CD4-positive, alpha-beta T cell treated with Interleukin-1 beta for 1 hour (primary cell): Measurements from ENCODE around the gene VTI1B.
A peak's percentile ranks its signal among the peaks of the same experiment; 100 is the strongest.
"Not testable (repeated sequence)": the region's sequence is repeated elsewhere in the genome, so short reads cannot be mapped to it uniquely, and the experiment has no call there.

ENCODE experiments used
- DNase-seq, 2 donors: peaks; one replicate each; pipeline ENCODE4 v3.0.0-alpha.2; 2020 to 2022

VTI1B gene, protein sequence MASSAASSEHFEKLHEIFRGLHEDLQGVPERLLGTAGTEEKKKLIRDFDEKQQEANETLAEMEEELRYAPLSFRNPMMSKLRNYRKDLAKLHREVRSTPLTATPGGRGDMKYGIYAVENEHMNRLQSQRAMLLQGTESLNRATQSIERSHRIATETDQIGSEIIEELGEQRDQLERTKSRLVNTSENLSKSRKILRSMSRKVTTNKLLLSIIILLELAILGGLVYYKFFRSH

DNA sequence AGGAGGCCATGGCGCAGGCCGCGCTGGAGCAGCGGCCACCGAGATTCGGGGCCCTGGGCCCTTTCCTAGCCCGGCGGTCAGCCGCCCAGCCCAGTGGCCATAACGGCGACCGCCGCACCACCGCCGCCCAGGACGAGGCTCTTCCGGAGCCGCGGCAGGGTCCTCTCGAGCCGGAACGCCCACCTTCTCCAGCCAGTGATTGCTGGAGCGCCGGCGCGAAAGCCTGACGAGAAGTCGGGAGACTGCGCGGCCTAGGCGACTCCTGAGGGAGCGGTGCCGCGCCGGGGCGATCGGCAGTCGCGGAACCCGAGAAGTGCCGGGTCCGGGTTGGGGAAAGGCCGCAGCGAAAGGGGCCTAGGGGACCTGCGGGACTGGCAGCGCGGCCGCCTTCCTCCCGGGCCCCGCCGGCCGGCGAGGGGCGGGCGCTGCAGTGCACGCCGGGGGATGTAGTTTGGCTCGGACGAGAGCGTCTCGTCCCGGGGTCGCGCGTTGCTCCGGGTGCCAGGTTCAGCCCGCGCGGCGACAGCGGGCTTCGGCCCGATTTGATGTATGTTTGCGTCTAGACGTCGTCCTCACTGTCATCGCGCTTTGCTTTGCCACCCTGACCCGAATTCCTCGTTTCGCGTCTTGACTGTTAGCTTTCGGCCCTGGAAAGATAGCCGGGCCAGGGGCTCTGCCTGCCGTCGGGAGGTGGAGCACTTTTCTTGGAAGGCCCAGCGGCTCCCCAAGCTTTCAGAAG is at the start of gene VTI1B:
TSS of gene VTI1B (minus strand) at position 153 of the 739 bp plus-strand sequence. CDS start at position 10, 143 bp downstream.
- peak; percentile 76 to 78 for DNase-seq

DNA sequence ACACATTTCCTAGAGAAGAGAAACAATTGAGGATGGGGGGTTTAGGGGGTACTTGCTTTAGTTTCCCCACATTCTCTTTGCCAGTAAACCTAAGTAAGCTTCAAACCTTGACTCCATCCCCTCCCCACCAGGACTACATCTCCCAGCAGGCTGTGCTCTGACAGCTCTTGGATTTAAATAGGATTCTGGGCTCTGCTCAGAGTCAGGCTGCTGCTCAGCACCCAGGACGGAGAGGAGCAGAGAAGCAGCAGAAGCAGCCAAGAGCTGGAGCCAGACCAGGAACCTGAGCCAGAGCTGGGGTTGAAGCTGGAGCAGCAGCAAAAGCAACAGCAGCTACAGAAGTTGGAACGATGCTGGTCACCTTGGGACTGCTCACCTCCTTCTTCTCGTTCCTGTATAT is 47.9 kb upstream of the VTI1B start:
- no peak for DNase-seq

DNA sequence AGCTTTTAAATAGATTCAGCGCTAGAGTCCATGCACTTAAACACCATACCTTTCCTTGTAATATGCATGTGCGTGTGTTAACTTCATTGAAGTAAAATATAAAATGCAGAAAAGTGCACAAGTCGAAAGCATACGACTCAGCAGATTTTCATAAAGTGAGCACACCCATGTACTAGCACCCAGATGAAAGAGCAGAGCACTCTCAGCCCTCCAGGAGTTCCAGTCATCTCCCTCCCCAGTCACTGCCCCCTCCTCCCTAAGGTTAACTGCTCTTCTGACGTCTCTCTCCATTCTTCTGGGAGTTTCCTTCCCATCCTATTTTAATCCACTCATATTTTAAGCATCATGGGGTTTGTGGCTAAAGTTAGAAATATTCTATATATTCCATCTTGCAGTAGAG is 47.4 kb upstream of the VTI1B start:
- no peak for DNase-seq

DNA sequence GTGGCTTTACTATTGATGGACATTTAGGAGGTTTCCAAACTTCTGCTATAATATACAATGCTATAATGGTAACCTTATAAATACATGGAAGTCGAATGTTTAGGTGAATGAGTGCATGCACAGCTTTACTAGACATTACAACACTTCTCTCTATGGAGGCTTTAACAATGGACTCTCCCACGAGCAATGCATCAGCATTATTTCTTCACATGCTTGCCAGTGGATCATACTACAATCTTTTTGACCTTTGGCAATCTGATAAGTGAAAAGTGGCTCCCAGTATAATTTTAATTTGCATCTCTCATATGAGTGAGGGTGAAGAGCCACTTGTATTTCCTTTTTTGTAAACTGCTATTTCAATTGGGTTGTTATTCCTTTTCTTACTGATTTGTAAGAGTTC is 45.4 kb upstream of the VTI1B start:
- DNase-seq: no peak

DNA sequence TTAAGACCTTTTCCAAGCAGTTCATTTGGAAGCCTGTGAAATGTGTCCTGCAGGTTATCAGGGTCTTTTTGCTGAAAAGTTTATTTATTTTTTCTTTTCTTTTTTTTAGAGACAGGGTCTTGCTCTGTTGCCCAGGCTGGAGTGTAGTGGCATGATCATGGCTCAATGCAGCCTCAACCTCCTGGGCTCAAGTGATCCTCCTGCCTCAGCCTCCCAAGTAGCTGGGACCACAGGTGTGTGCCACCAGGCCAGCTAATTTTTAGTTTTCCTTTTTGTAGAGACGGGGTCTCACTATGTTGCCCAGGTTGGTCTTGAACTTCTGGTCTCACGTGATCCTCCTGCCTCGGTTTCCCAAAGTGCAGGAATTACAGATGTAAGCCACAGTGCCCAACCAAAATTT is 45.0 kb upstream of the VTI1B start:
- DNase-seq: not testable (repeated sequence)

DNA sequence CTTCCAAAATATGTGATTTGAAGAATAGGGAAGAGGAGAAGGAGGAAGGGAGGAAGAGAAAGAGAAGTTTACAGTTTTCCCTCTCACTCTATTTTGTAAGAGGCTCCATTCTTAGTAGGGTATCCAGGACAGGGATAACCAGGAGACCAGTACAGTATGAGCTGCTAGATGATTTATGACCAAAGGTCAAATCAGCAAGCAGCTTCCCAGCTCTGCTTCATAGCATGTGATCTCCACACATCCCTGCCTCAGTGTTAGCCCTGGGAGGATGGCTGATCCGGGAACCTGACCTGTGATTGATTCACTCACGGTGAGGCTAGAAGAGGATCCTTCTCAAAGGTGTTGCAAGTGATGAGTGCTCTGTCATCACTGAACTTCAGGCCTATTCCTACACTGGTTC is 43.8 kb upstream of the VTI1B start:
- DNase-seq: no peak

DNA sequence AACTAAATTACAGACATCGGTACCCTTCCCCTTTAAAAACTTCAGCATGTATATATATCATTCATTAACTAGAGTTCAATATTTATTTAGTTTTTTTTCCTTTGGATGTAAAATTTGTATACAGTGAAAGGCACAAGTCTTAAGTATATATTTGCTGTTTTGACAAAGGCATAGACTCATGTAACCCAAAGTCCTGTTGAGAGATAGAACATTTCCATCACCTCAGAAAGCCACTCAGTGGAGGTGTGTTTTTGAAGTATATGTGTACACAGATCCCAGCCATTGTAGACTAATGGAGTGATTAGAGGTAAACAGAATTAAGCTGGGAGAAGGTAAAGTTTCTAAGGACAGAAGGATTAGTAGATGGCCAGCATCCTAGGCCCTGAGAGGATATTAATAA is 42.6 kb upstream of the VTI1B start:
- no peak for DNase-seq

DNA sequence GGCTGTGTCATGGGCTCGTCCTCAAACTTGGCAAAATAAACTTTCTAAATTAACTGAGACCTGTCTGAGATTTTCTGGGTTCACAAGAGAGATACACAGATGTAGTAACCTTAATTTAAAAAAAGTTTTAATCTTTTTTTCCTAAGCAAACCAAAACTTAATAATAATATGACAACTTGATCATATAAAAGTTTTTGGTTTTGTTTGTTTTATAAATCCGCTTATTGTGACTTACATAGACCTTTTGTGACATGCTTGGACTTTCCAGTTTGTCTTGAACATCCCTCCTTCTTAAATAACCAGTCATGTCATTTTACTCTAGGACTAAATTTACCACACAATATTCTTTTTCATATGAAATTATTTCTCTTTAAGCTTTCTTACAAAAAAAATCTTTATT is 35.8 kb upstream of the VTI1B start:
- DNase-seq: no peak

DNA sequence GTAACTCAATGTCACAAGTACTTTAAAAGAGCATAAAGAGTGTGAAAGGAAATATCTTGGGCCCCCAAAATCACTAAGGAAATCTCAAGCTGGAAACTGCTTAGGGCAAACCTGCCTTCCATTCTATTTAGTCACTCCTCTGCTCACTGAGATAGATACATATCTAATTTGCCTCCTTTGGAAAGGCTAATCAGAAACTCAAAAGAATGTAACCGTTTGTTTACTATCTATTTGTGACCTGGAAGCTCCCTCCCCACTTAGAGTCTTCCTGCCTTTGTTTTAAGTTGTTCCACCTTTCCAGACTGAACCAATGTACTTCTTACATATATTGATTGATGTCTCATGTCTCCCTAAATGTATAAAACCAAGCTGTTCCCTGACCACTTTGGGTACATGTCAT is 35.4 kb upstream of the VTI1B start:
- DNase-seq: not testable (repeated sequence)

DNA sequence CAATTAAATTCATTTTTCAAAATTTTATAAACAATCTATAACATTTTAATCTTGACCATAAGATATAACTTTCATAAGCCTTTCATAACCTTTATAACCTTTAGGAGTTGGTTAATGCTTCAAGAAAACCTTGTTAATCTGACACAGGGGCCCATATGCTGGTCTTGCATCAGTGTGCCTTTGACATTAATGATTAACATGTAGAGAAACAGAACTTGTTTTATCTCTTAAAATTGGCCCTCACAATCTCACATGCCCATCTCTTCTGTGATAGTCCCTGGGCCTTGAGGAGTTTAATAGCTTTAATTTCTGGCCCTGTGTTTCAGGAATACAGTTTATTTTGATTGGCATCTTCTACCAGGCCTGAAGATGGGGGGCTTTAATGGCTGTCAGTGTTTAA is 34.9 kb upstream of the VTI1B start:
- not testable (repeated sequence) for DNase-seq

DNA sequence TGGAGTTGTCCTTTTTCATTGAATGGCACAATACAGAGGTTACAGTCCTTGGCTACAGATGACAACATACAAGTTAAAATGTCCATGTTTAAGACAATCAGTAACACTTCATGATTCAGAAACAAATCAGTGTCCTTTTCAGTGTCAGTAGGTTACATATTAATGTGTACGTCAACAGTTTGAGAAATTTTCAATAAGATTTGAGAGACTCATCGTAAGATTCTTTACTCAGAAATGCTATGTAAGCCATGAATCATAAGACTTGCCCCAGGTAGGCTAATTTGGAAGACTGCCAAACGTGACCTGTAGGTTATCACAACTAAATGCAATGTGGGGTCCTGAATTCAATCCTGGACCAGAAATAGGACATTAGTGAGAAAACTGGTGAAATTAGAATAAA is 30.8 kb upstream of the VTI1B start:
- DNase-seq: no peak

DNA sequence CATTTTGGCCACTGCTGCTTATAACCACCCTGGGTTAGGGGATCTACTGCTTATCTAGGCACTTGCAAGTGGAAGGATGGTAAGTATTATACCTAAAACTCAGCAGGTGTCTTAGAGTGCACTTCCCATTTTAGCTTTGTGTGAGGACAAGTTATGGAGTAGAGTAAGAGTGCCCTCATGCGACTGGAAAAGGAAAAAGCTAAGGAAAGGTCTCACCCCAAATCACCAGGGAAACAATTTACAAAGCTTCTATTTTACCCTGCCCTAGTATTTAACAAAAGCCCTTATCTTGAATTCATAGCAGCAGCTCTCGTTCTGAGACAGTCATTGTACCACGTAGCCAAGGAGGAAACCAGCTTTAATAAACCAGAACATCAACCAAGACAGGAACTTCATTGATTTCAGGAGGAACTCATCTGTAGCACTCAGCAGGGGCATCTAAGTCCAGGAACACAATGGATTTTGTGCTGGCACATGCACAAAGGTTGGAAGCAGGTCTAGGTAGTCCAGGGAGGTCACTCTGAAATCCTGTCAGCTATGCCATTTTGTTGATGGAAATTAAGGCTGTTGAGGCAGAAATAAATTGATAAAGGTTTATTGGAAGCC is 30.2 kb upstream of the VTI1B start:
- DNase-seq: peak; percentile 33 to 68

DNA sequence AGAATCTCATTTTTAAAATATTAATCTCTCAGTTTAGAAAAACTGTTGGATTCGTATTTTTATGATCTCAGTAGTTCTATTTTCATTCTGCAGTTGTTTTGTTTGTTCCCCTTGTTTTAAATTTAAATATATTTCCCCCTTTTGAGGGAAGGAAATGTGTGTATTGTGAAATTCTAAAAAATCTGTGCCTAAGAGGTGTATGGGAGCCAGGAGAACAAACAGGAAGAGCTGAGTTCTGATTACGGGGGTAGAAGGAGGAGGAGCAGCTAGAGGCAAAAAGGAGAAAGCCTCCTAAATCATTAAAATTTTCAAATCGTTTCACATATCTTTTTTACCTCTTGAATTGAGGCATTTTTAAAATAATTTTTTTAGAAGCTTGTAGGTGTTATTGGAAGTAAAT is 29.6 kb upstream of the VTI1B start:
- no peak for DNase-seq

DNA sequence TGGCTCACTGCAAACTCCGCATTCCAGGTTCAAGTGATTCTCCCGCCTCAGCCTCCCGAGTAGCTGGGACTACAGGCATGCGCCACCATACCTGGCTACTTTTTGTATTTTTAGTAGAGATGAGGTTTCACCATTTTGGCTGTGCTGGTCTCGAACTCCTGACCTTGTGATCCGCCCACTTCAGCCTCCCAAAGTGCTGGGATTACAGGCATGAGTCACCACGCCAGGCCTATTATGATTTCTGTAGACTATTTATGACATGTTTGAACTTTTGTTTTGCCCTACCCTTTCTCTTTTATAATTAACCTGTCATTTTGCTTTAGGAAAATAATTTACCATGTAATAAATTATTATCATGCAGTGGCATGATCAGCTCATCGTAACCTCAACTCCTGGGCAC is 27.1 kb upstream of the VTI1B start, which contains the start of gene RDH12:
TSS of gene RDH12 (plus strand) at position 395 of the 400 bp plus-strand sequence. CDS start 20,757 bp downstream, outside the sequence.
- DNase-seq: not testable (repeated sequence)

DNA sequence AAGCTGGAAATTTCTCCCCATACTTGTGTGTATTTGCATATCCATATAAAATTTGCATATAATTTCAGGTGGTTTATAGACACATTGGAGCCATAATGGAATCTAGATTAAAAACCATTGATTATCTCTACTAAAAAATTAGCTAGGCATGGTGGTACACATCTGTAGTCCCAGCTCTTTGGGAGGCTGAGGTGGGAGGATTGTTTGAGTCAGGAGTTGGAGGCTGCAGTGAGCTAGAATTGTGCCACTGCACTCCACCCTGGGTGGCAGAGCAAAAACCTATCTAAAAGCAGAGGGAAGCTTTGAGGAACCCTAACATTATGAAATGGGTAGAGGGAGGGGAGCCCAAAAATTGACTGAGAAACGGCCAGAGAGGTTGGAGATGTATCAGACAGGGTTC is 23.7 kb upstream of the VTI1B start:
- no peak for DNase-seq

DNA sequence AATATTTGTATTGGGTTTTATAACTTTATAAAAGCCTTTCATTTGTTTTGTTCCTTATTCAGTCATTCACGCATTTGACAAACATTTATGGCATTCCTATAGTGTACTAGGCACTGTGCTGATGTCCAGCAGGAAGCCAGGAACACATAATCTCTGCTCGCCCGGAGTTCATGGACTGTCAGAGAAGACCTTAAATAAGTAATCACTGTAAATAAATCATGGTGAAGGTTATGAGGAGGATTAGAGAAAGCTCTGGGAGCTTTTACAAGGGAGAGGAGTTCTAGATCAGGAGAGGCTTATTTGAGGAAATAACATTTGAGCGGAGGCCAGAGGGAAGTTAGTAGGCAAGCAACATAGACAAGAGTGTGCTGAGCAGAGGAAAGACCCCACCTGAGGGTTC is 22.6 kb upstream of the VTI1B start:
- no peak for DNase-seq

DNA sequence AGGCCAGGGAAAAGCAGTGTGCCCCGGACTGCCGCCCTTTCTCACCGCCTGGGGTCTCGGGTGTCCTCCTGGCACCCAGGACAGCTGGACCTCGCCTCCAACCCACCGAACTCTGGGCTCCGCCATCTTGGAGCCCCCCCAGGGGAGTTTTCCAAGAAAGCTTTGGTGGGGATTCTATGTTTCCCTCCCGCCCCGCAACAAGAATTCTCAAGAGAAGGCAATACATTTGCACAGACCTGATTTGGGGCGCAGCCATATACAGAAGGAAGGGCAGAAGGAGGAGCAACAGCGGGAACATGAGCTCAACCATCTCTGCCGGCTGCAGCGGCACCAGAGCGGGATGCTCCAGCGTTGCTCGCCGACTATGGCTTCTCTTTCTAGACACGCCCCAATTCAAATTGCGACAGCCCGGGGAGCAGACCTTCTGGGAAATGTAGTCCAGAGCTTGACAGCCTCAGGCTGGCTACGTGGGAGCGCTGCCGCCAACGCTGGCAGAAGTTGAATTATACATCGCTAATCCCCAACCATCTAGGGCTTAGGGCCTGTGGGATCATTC is 21.0 kb upstream of the VTI1B start, which contains the start of gene RDH11:
TSS of gene RDH11 (minus strand) at position 371 of the 556 bp plus-strand sequence. CDS start at position 310, 61 bp downstream.
- peak; percentile 86 to 89 for DNase-seq

DNA sequence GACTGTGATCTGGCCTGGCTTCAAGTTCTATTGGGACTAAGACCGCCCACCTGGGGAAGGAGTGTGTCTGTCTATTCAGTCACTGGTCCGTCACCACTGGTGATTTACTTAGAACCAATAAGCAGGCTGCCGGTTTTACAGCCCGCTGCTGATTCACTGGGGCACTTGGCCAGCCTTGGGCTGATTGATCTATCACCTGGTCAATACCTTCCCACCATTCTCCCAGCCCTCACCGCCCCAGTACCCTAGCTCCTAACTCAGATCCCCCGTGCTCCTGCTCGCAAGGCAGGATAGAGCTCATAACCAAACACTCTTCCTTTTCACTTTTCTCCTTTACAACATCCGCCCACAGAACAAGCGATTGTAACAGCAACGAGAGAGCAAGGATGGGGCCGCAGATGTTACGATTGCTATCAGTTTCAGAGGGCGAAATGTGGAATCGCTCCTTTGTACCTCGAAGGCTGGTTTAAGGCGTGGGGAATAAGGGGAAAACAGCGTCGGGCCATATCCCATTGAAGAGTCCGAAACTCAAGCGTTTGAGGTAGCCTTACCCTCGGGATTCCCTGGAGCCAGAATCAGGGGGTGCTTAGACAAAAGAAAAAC is 20.5 kb upstream of the VTI1B start:
- DNase-seq: peak; percentile 63 to 74

DNA sequence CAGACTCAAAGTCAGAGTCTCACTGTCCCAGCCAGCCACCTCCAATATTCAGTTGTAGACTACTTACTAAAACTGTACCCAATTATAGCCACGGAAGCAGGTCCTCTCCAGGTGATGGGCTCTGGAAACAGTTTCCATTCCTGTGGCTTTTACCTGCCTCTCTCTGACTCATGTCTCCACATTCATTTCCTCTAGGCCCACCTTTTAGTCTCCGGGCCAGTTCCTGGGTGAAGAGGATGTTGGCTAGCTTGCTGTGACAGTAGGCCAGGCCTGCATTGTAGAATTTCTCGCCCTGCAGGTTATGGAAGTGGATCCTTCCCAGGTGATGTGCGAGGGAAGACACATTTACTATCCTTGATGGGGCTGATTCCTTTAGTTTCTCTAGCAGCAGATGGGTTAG is 15.6 kb upstream of the VTI1B start:
- DNase-seq: no peak

DNA sequence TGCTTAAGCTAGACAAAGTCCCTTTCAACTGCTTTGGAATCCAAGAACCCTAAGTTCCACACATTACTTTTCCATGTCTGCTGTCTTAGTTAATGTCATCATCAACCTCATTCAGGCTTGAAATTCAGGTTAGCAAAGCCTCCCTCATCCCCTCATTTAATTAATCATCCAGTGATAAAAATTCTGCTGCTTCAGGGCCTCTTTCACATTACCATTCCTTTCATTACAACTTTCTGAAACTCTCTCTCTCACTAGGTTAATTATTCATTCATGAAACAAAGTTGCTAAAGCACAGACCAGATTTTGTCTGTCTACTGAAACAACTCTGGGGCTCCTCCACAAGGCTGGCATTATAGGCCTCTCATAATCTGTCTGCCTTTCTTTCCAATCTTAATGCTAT is 9.4 kb upstream of the VTI1B start:
- no peak for DNase-seq

DNA sequence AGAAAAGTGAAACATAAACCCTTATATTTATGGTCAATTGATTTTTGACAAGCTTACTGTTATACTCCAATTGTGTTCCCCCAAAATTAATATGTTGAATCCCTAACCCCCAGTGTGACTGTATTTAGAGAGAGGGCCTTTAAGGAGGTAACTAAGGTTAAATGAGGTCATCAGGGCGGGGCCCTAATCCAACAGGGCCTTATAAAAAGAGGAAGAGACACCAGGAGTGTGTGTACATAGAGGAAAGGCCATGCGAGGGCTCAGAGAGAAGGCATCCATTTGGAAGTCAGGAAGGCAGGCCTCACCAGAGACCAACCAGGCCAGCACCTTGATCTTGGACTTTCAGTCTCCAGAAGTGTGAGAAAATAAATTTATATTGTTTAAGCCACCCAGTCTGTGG is 6.5 kb upstream of the VTI1B start:
- DNase-seq: peak in 1 of 2 donors; percentile 49

DNA sequence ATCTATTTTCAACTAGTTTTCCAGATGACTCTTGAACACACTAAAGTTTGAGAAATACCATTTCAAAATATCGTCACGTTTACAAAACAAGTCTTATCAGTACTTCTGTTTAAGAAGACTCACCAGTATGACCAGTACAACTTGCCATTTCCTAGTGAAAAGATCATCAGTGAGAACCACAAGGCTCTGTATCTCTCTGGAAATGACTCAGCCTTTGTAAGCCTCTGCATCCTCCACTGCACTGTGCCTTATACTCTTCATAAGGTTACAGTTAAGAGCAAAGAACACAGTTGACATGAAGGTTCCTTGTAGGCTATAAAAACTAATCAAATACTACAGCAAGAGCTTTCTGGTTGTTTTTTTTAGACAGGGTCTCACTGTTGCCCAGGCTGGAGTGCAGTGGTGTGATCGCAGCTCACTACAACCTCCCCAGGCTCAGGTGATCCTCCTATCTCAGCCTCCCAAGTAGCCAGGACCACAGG is 5.7 kb upstream of the VTI1B start:
- no peak for DNase-seq

DNA sequence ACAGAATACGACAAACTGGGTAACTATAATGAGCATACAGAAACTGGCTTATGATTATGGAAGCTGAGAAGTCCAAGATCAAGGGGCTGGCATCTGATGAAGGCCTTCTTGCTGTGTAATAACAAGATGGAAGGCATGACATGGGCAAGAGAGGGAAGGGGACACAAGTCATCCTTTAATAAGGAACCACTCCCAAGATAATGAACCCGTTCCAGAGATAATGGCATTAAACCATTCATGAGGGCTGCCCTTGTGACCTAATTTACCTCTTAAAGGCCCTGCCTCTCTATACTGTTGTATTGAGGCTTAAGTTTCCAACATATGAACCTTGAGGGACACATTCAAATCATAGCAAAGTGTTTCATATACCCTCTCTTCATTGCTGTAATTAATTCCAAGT is 4.6 kb upstream of the VTI1B start:
- no peak for DNase-seq
